HUES48 (cell line): ENCODE results near the gene ADM2.

Source experiments
- H3K27ac ChIP-seq: one replicate; pipeline ENCODE4 v1.7.0; 2013; ENCODE audit warnings: low read depth, low read length, inconsistent platforms
- H3K27me3 ChIP-seq: 2 replicates; pipeline ENCODE4 v1.6.1; 2013; ENCODE audit warnings: mild to moderate bottlenecking, low read length; ENCODE audit not compliant: control insufficient read depth, insufficient read depth
- H3K36me3 ChIP-seq: 2 replicates; pipeline ENCODE4 v1.6.1; 2013; ENCODE audit warnings: low read length; ENCODE audit not compliant: control insufficient read depth, insufficient read depth
- H3K4me1 ChIP-seq: 2 replicates; pipeline ENCODE4 v1.6.1; 2013; ENCODE audit warnings: mild to moderate bottlenecking, low read length; ENCODE audit not compliant: control insufficient read depth, insufficient read depth
- H3K4me3 ChIP-seq: 2 replicates; pipeline ENCODE4 v1.5.1; 2013; ENCODE audit warnings: mild to moderate bottlenecking, low read depth, low read length
- H3K9ac ChIP-seq: 2 replicates; pipeline ENCODE4 v1.6.1; 2013; ENCODE audit warnings: mild to moderate bottlenecking, low read depth, low read length, moderate library complexity
- H3K9me3 ChIP-seq: 2 replicates; pipeline ENCODE4 v1.6.1; 2013; ENCODE audit warnings: low read length; ENCODE audit not compliant: control insufficient read depth, insufficient read depth

The ADM2 gene

DNA sequence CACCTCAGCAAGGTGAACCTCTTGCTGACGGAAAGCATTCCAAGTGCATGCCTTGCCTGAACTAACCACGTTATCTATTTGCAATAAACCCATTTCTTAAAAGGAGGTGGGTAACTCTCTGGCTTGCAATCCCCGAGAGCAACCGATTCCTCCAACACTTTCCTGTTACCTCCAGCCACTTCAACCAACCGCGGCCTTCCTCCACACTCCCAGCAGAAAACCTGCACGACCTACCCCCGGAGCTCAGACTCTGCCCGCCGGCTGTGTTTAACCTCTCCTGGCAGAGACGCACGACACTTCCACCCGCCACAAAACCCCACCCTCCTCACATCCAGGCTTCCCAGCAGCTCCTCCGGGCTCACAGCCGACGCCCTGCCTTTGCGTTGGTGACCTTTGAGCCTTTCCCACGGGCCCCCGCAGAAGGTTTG is 43.3 kb downstream of the ADM2 start:
- Histone ChIP-seq H3K36me3 (peaks cover 34% of the 10 kb centered on the region), H3K27ac (peak overlapping the region; percentile 91), H3K9ac (peak overlapping the region; percentile 62; the same call in 1 of the 2 replicates), H3K27me3 (peaks cover 31% of the 10 kb centered on the region), H3K9me3 (no peaks in the 10 kb centered on the region), H3K4me3 (peak overlapping the region; percentile 87), H3K4me1 (peaks cover 4% of the 10 kb centered on the region; the same call in 1 of the 2 replicates)

DNA sequence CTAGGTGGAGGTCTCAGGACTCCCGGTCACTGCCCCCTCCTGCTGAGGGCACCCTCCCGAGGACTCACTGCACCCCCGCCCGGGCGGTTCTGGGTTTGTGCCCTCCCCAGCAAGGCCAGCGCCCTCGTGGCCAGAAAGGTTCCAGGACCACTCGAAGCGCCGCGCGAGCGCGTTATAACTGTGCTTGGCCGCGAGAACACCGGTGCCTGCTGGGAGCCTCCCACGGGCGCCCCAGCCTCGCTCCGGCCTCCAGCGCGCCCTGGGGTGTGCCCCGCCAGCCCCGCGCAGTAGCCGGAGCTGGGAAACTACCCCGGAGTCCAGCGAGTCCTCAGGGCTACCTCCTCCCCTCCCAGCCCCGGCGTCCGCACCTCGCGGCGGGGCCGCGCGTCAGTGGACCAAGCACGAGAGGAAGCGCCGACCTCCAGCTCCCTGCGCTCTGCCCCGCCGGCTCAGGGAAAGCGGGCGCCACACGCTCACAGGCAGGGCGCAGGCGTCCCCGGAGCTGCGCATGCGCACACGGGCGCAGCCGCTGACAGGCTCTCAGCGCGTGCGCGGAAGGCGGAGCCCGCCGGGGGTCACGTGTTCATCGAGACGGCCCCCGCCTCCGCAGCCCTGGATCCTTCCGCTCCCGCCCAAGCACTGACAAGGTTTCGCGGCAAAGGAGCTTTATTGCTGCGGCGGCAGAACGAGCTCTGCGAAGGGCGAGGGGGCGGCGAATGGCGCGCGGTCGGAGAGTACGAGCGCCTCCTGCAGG is 43.9 kb downstream of the ADM2 start, which contains the start of gene SCO2:
SCO2 (minus strand) TSS at position 495 of the 754 bp plus-strand sequence. CDS start 1,187 bp downstream, outside the sequence.
- Histone ChIP-seq H3K9ac (peak within 1 kb of the TSS; percentile 62), H3K27ac (peak within 1 kb of the TSS; percentile 91), H3K4me3 (peak within 1 kb of the TSS; percentile 87), H3K27me3 (peaks cover 37% of the 10 kb centered on the region), H3K9me3 (no peaks in the 10 kb centered on the region), H3K4me1 (peaks cover 4% of the 10 kb centered on the region), H3K36me3 (peaks cover 34% of the 10 kb centered on the region)

DNA sequence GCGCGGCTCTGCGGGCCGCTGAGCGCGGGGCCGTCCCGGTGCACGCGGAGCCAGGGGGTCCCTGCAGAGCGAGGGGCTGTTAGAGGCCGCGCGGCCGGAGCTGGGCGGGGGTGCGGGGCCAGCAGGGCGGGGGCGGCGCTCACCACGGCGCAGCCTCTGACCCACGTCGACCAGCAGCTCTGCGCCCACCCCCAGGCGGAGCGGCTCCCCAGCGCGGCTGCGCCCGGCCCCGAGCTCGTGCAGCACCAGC is 44.4 kb downstream of the ADM2 start:
- H3K4me3 ChIP-seq: peak overlapping the region; percentile 87
- peaks cover 42% of the 10 kb centered on the region for H3K27me3 ChIP-seq
- H3K9me3 ChIP-seq: no peaks in the 10 kb centered on the region
- peak overlapping the region; percentile 91 for H3K27ac ChIP-seq
- peaks cover 33% of the 10 kb centered on the region for H3K36me3 ChIP-seq
- peaks cover 4% of the 10 kb centered on the region for H3K4me1 ChIP-seq
- peak overlapping the region; percentile 1; the same call in 1 of the 2 replicates for H3K9ac ChIP-seq

DNA sequence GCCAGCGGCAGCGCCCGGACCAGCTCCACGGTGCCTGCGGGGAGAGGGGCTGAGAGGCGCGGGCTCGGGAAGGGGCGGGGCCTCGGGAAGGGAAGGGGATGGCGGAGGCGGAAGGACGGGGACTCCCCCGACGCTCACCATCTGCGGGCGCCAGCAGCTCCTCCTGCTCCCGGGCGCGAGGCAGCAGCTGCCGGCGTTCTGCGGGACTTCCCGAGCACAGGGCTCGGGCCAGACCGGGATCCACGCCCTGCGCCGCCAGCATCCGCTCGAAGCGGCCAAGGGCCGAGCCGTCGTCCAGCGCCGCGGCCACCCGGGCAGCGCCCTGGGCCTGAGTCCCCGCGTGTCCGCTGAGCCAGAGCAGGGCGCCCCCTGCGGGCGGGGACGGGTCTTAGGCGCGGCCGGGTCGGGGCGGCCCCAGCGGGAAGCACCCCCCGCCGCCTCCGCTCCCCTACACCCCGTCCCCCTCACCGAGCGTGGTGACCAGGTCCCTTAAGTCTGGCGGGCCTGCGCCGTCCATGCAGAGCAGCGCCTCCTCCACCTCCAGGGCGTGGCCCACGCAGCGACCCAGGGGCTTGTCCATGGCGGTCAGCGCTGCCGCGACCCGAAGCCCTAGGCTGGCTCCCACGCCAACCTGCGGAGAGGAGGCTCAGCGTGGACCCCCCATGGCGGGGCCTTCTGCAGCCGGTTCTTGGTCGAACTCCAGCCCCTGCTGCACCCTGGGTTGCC is 44.9 kb downstream of the ADM2 start:
- Histone ChIP-seq H3K27ac (peak overlapping the region; percentile 91), H3K9ac (peak overlapping the region; percentile 1; the same call in 1 of the 2 replicates), H3K4me1 (peaks cover 4% of the 10 kb centered on the region), H3K27me3 (peaks cover 47% of the 10 kb centered on the region), H3K9me3 (no peaks in the 10 kb centered on the region), H3K4me3 (peak overlapping the region; percentile 87), H3K36me3 (peaks cover 28% of the 10 kb centered on the region)

DNA sequence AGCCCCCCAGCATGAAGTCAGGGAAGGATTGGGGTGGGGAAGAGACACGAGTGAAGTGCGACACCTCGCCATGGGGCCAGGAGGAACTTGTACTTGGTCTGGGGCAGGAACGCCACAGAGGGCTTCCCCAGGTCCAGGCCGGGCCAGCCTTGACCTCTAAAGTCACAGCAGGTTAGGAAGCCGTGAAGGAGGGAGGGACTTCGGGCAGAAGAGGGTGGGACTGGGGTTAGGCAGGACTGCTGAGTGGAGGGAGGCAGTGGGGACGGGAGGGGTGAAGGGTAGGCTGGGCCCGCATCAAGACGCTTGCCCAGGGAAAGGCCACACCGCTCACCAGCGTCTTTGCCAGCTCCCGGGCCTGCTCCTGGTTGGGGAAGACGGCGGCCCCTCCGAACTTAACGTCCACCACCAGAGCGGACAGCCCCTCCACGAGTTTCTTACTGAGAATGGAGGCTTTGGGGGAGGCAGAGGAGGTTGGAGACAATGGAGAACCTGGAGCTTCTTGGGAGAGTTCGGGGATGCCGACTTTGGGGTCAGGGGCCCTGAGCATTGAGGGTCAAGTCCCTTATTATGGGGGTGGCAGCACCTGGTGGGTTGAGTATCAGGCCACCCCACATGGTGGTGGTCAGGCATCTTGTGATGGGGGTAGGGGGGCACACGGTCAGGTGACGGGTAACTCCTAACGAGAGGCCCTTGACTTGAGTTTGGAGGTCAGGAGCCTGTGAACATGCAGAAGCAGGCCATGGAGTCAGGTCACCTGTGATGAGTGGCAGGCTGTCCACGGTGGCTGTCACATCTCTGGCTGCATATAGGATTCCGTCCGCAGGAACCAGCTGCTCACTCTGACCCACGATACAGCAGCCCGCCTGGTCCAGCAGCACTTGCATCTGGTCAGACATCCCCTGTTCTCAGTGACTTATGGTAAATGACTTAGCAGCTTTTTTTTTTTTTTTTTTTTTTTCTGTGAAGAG is 45.8 kb downstream of the ADM2 start:
- no peak overlapping the region for H3K27ac ChIP-seq
- H3K4me3 ChIP-seq: peak overlapping the region; percentile 87; the same call in 1 of the 2 replicates
- H3K4me1 ChIP-seq: peaks cover 4% of the 10 kb centered on the region
- no peak overlapping the region for H3K9ac ChIP-seq
- H3K36me3 ChIP-seq: peaks cover 19% of the 10 kb centered on the region
- H3K27me3 ChIP-seq: peaks cover 55% of the 10 kb centered on the region
- no peaks in the 10 kb centered on the region for H3K9me3 ChIP-seq

DNA sequence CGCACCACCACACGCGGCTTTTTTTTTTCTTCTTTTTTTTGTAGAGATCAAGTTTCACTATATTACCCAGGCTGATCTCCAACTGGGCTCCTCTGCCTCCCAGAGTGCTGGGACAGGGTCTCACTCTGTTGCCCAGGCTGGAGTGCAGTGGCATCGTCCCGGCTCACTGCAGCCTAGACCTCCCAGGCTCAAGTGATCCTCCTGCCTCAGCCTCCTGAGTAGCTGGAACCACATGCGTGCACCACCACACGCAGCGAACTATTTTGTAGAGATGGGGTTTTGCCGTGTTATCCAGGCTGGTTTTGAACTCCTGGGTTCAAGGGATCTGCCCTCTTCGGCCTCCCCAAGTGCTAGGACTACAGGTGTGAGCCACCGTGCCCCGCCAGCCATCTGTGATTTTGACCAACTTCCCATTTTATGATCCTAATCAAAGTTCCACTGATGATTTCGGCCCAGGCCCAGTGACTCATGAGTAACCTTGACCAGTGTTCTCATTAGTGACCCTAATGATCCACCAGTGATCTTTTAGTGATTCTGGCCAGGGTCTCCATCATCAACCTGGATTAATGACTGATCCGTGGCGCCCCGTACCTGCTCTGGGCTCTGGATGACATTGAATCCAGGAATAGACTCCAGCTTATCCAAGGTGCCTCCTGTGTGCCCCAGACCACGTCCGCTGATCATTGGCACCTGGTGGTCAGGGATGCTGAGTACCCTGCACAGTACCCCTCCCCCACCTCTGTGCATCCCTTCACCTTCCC is 46.8 kb downstream of the ADM2 start:
- no peak overlapping the region for H3K9ac ChIP-seq
- peaks cover 4% of the 10 kb centered on the region for H3K4me1 ChIP-seq
- peaks cover 65% of the 10 kb centered on the region for H3K27me3 ChIP-seq
- no peak overlapping the region for H3K27ac ChIP-seq
- H3K36me3 ChIP-seq: peaks cover 10% of the 10 kb centered on the region
- H3K4me3 ChIP-seq: no peak overlapping the region
- H3K9me3 ChIP-seq: no peaks in the 10 kb centered on the region

DNA sequence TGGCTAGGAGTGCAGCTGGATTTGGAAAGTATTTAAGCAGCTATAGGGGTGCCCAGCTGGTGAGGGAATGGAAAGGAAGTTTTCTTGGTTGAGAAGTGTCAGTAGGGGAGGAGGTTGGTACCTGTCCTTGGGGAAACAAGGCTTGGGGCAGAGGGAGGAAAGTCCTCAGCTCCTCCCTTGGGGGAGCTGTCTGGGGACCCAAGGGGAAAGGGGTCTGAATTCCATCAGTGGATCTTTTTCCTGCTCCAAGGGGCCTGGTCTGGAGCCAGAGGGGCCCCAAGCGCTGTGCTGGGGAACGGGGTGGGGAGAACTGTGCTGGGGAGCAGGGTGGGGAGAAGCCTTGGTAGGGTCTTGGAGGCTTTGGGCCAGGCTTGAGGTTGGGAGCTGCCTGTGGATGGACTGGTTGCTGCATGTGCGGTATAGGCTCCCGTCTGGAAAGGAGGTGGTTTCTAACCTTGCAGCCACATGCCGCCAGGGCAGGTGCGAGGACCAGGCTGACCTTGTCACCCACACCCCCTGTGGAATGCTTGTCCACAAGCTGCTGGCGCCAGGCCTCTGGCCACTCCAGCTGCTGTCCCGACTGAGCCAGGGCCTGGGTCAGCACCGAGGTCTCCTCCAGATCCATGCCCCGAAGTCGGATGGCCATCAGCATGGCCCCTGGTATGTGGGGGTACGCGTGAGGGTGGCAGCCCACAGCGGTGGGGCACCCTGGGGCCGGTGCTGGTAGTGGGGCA is 47.5 kb downstream of the ADM2 start:
- H3K9me3 ChIP-seq: no peaks in the 10 kb centered on the region
- no peak overlapping the region for H3K27ac ChIP-seq
- peaks cover 4% of the 10 kb centered on the region for H3K4me1 ChIP-seq
- no peak overlapping the region for H3K9ac ChIP-seq
- peaks cover 2% of the 10 kb centered on the region for H3K36me3 ChIP-seq
- peaks cover 72% of the 10 kb centered on the region for H3K27me3 ChIP-seq
- H3K4me3 ChIP-seq: no peak overlapping the region

DNA sequence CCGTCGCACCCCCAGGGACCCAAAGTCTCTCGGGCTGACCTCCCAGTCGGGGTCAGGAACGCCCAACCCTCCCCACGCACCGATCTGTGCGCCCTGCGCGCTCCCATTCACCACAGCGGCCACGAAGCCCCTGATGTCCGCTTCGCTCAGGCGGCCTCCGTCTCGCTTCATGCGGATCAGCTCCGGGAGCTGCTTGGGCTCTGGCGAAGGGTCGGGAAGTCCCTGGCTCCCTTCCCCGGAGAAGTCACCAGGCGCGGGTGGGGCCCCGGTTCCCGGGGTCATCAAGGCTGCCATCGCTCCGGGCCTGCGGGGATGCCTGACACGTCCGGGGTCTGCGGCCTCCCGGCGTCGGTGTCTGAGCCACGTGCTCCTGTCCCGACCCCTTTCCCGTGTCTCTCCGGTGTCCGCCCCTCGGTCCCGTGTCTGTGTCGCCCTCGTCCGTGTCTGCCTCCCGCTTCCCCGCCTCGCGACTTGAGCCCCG is 48.1 kb downstream of the ADM2 start:
- peaks cover 4% of the 10 kb centered on the region for H3K4me1 ChIP-seq
- no peaks in the 10 kb centered on the region for H3K9me3 ChIP-seq
- H3K27me3 ChIP-seq: peaks cover 72% of the 10 kb centered on the region
- H3K4me3 ChIP-seq: peak overlapping the region; percentile 30; the same call in 1 of the 2 replicates
- H3K9ac ChIP-seq: no peak overlapping the region
- H3K27ac ChIP-seq: no peak overlapping the region
- H3K36me3 ChIP-seq: no peaks in the 10 kb centered on the region

DNA sequence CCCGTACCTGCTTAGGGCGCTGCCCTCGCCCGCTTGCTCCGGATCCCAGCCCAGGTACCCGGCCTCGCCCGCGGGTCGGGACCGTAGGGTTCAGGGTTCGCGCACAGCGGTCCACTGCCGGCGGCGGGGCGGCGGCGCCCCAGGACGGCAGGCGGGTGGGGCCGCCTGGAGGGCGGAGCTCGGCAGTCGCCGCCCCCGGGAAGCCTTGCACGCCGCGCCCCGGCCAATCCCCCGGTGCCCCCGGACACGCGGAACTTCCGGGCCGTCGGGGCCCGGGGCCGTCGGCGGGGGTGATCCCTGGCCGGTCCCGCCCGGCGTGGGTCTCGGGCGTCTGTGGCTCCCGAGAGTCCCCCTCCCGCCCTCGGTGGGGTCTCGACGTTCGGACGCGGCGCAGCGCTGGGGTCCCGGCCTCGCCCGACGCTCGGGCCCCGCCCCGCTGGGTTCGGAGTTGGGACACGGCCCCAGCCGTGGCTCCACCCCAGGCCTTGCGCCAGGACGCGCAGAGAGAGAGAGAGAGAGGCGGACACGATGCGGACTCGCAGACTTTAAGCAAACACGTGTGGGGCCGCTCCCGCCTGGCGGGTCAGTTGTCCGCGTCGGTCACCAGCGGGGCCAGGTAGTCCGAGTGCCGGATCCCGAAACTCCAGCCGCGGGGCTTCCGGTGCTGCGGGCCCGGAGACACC is 48.7 kb downstream of the ADM2 start, which contains the start of gene TYMP:
TYMP (minus strand) TSS at position 116 of the 683 bp plus-strand sequence. CDS start 303 bp downstream, outside the sequence.
- H3K36me3 ChIP-seq: no peaks in the 10 kb centered on the region
- no peaks in the 10 kb centered on the region for H3K9me3 ChIP-seq
- H3K27ac ChIP-seq: no peak within 1 kb of the TSS
- no peak within 1 kb of the TSS for H3K9ac ChIP-seq
- peak within 1 kb of the TSS; percentile 65 for H3K4me3 ChIP-seq
- H3K4me1 ChIP-seq: peaks cover 4% of the 10 kb centered on the region
- peaks cover 72% of the 10 kb centered on the region for H3K27me3 ChIP-seq
